OCI-LY1 (cell line): ENCODE measurements around the gene EIF1AD.

Experiments
- CTCF ChIP-seq: fragments of 200-600 bp; sonication (generic), shearing (Covaris generic); IDR thresholded peaks from 2 replicates; pipeline ENCODE4 v1.5.1; 2017; ENCODE audit warnings: mild to moderate bottlenecking, antibody characterized with exemption, low read length, moderate library complexity, mixed read lengths
- EZH2 ChIP-seq: fragments of 200-600 bp; sonication (generic), shearing (Covaris generic); IDR thresholded peaks from 2 replicates; pipeline ENCODE4 v1.8.0; 2017; ENCODE audit warnings: borderline replicate concordance, mixed run types, mild to moderate bottlenecking, antibody characterized with exemption, low read length, moderate library complexity, mixed read lengths

- TF ChIP-seq CTCF: no peak
- no peak for TF ChIP-seq EZH2
These were observed 43.7 kb downstream of the EIF1AD start for GRCh38 chr11:65958291-65958690.
